HepG2 (cell line): ENCODE results near the gene NTSR2.

Experiments
- AHR ChIP-seq: IDR thresholded peaks from 2 replicates; pipeline ENCODE4 v1.6.1; 2018; ENCODE audit warnings: missing genetic modification reagents, missing compliant biosample characterization
- CTCF ChIP-seq: sonication (generic); formaldehyde crosslinking; IDR thresholded peaks from 2 replicates; pipeline ENCODE4 v1.5.0; 2020; ENCODE audit warnings: mild to moderate bottlenecking, missing genetic modification reagents, moderate library complexity
- E2F1 ChIP-seq: sonication (generic); formaldehyde crosslinking; IDR thresholded peaks from 2 replicates; pipeline ENCODE4 v1.5.0; 2020; ENCODE audit warnings: missing genetic modification reagents
- FOXO1 ChIP-seq: sonication (generic); formaldehyde crosslinking; IDR thresholded peaks from 2 replicates; pipeline ENCODE4 v1.4.0; 2020; ENCODE audit warnings: missing genetic modification reagents
- HBP1 ChIP-seq: IDR thresholded peaks from 2 replicates; pipeline ENCODE4 v1.6.1; 2016; ENCODE audit warnings: low read depth, control low read depth
- MTA3 ChIP-seq: sonication (generic); formaldehyde crosslinking; IDR thresholded peaks from 2 replicates; pipeline ENCODE4 v1.4.0; 2020; ENCODE audit warnings: missing genetic modification reagents
- RBM39 ChIP-seq: fragments of 200-400 bp; formaldehyde crosslinking; IDR thresholded peaks from one replicate; pipeline ENCODE4 v1.6.1; 2018; ENCODE audit warnings: antibody characterized with exemption, mild to moderate bottlenecking, low read depth, low read length; ENCODE audit not compliant: poor library complexity, severe bottlenecking
- RXRA ChIP-seq: sonication (generic); formaldehyde crosslinking; IDR thresholded peaks from 2 replicates; pipeline ENCODE4 v1.5.1; 2020; ENCODE audit warnings: missing genetic modification reagents
- SMARCC2 ChIP-seq: fragments of 450-650 bp; IDR thresholded peaks from 2 replicates; pipeline ENCODE4 v1.6.1; 2017; ENCODE audit warnings: antibody characterized with exemption, mild to moderate bottlenecking
- SP2 ChIP-seq: sonication (generic); formaldehyde crosslinking; IDR thresholded peaks from 2 replicates; pipeline ENCODE4 v1.5.1; 2020; ENCODE audit warnings: mild to moderate bottlenecking, missing genetic modification reagents
- YEATS2 ChIP-seq: sonication (generic); formaldehyde crosslinking; IDR thresholded peaks from 2 replicates; pipeline ENCODE4 v1.4.0; 2020; ENCODE audit warnings: missing genetic modification reagents, borderline replicate concordance
- ZNF230 ChIP-seq: sonication (generic); formaldehyde crosslinking; IDR thresholded peaks from 2 replicates; pipeline ENCODE4 v1.4.0; 2020; ENCODE audit warnings: mild to moderate bottlenecking, missing genetic modification reagents
- ZNF530 ChIP-seq: sonication (generic); formaldehyde crosslinking; IDR thresholded peaks from 2 replicates; pipeline ENCODE4 v1.5.0; 2020; ENCODE audit warnings: low read depth, mild to moderate bottlenecking, missing genetic modification reagents

GRCh38 chr2:11611251-11611650 is 58.7 kb downstream of the NTSR2 start:
- TF ChIP-seq HBP1 (no peak), CTCF (CRISPR knock-in tag) (no peak), SP2 (CRISPR knock-in tag) (no peak), RBM39 (no peak), SMARCC2 (no peak), FOXO1 (CRISPR knock-in tag) (no peak), AHR (CRISPR knock-in tag) (no peak), YEATS2 (CRISPR knock-in tag) (no peak), ZNF530 (CRISPR knock-in tag) (no peak), MTA3 (CRISPR knock-in tag) (no peak), RXRA (no peak), E2F1 (CRISPR knock-in tag) (no peak), ZNF230 (no peak)
